ENCODE measurements around the gene COG5. TPM values are rescaled to one million over a fixed set of nuclear protein-coding genes. Genes with fewer than 3 reads are reported as not detected.

COG5 gene
- total and polyA plus RNA-seq, 2 of the 8 experiments (the other 6 are each of a cell fraction or from before 2014, with no cell fraction given): 10.5 to 28.1 TPM

DNA sequence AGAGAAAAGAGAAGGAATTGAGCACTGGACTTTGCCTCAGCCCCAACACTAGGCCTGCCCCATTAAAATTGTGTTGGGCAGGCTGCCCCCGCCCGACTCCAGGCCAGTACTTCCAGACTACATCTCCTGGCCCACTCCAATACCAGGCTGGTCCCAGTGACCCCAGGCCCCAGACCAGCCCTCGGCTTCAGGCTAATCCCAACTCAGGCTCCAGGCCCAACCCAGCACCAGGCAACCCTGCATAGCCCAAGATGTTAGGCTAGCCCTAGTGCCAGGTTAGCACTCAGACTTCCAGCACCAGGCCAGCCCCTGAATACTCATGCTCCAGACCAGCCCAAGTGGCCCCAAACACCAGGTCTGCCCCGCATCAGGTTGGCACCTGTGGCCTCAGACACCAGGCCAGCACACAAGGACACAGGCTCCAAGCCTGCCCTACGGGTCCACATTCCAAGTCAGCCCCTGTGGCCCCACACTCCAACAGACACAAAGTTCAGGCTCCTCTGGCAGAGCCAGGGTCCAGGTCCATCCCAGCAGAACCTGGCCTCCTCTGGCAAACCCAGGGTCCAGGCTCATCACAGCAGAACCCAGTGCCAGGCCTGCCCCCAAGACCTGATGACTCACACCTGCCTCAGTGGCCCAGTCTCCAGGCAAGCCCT, 20.3 kb downstream of the COG5 start (continued):
- TF ChIP-seq, protein P1, sequence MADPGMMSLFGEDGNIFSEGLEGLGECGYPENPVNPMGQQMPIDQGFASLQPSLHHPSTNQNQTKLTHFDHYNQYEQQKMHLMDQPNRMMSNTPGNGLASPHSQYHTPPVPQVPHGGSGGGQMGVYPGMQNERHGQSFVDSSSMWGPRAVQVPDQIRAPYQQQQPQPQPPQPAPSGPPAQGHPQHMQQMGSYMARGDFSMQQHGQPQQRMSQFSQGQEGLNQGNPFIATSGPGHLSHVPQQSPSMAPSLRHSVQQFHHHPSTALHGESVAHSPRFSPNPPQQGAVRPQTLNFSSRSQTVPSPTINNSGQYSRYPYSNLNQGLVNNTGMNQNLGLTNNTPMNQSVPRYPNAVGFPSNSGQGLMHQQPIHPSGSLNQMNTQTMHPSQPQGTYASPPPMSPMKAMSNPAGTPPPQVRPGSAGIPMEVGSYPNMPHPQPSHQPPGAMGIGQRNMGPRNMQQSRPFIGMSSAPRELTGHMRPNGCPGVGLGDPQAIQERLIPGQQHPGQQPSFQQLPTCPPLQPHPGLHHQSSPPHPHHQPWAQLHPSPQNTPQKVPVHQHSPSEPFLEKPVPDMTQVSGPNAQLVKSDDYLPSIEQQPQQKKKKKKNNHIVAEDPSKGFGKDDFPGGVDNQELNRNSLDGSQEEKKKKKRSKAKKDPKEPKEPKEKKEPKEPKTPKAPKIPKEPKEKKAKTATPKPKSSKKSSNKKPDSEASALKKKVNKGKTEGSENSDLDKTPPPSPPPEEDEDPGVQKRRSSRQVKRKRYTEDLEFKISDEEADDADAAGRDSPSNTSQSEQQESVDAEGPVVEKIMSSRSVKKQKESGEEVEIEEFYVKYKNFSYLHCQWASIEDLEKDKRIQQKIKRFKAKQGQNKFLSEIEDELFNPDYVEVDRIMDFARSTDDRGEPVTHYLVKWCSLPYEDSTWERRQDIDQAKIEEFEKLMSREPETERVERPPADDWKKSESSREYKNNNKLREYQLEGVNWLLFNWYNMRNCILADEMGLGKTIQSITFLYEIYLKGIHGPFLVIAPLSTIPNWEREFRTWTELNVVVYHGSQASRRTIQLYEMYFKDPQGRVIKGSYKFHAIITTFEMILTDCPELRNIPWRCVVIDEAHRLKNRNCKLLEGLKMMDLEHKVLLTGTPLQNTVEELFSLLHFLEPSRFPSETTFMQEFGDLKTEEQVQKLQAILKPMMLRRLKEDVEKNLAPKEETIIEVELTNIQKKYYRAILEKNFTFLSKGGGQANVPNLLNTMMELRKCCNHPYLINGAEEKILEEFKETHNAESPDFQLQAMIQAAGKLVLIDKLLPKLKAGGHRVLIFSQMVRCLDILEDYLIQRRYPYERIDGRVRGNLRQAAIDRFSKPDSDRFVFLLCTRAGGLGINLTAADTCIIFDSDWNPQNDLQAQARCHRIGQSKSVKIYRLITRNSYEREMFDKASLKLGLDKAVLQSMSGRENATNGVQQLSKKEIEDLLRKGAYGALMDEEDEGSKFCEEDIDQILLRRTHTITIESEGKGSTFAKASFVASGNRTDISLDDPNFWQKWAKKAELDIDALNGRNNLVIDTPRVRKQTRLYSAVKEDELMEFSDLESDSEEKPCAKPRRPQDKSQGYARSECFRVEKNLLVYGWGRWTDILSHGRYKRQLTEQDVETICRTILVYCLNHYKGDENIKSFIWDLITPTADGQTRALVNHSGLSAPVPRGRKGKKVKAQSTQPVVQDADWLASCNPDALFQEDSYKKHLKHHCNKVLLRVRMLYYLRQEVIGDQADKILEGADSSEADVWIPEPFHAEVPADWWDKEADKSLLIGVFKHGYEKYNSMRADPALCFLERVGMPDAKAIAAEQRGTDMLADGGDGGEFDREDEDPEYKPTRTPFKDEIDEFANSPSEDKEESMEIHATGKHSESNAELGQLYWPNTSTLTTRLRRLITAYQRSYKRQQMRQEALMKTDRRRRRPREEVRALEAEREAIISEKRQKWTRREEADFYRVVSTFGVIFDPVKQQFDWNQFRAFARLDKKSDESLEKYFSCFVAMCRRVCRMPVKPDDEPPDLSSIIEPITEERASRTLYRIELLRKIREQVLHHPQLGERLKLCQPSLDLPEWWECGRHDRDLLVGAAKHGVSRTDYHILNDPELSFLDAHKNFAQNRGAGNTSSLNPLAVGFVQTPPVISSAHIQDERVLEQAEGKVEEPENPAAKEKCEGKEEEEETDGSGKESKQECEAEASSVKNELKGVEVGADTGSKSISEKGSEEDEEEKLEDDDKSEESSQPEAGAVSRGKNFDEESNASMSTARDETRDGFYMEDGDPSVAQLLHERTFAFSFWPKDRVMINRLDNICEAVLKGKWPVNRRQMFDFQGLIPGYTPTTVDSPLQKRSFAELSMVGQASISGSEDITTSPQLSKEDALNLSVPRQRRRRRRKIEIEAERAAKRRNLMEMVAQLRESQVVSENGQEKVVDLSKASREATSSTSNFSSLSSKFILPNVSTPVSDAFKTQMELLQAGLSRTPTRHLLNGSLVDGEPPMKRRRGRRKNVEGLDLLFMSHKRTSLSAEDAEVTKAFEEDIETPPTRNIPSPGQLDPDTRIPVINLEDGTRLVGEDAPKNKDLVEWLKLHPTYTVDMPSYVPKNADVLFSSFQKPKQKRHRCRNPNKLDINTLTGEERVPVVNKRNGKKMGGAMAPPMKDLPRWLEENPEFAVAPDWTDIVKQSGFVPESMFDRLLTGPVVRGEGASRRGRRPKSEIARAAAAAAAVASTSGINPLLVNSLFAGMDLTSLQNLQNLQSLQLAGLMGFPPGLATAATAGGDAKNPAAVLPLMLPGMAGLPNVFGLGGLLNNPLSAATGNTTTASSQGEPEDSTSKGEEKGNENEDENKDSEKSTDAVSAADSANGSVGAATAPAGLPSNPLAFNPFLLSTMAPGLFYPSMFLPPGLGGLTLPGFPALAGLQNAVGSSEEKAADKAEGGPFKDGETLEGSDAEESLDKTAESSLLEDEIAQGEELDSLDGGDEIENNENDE (IDR thresholded peaks at IDR 0.05; ENCODE audit: insufficient replicate concordance, low read length): no peak
- TF ChIP-seq HDAC2 (IDR thresholded peaks at IDR 0.05; ENCODE audit: borderline replicate concordance in 1 of 2, low read depth in 2 of 2, low read length in 2 of 2): no peak
- no peak for TF ChIP-seq TAF7 (optimal IDR thresholded peaks at IDR 0.05; ENCODE audit: borderline replicate concordance, low read depth, low read length)
- TF ChIP-seq POLR2A (IDR thresholded peaks at IDR 0.05; ENCODE audit: control extremely low read depth in 1 of 2, low read depth in 2 of 2, low read length in 2 of 2): no peak
- TF ChIP-seq CREB1 (IDR thresholded peaks at IDR 0.05): no peak
- no peak for TF ChIP-seq SP4 (IDR thresholded peaks at IDR 0.05; ENCODE audit: low read length)
- no peak for TF ChIP-seq SIN3A (conservative IDR thresholded peaks at IDR 0.05 in 1 of 2, IDR thresholded peaks at IDR 0.05 in 1 of 2; ENCODE audit: low read depth in 1 of 2, low read length in 2 of 2)
